GM12878 (cell line): ENCODE data around the gene PPOX. TPM values are rescaled to one million over a fixed set of nuclear protein-coding genes. Genes with fewer than 3 reads are reported as not detected.

Experiments used
- CEBPB ChIP-seq, 2 experiments: fragments of 150-350 bp in 1 of 2; IDR thresholded peaks; 2 replicates each; pipeline ENCODE4 v1.6.1; 2012 to 2014; ENCODE audit warnings: low read depth in 2 of 2, low read length in 2 of 2, borderline replicate concordance in 1 of 2, inconsistent platforms in 1 of 2
- CUX1 ChIP-seq: IDR thresholded peaks from 2 replicates; pipeline ENCODE4 v1.6.1; 2012; ENCODE audit warnings: improper control_type of control experiment, low read depth, low read length; ENCODE audit not compliant: insufficient replicate concordance
- E2F4 ChIP-seq: IDR thresholded peaks from 2 replicates; pipeline ENCODE4 v1.6.1; 2012; ENCODE audit warnings: low read depth, low read length, improper control_type of control experiment
- EP300 ChIP-seq, 2 experiments: fragments of 150-350 bp in 1 of 2; IDR thresholded peaks; 2 replicates each; pipeline ENCODE4 v1.6.1; 2011 to 2012; ENCODE audit warnings: low read depth in 2 of 2, low read length in 2 of 2, borderline replicate concordance in 1 of 2, improper control_type of control experiment in 1 of 2, inconsistent platforms in 1 of 2; ENCODE audit not compliant: control insufficient read depth in 1 of 2
- ETV6 ChIP-seq, 2 experiments: fragments of 450-650 bp in 1 of 2; IDR thresholded peaks in 1 of 2; conservative IDR thresholded peaks in 1 of 2; 2 replicates each; pipeline ENCODE4 v1.6.1; 2014; ENCODE audit warnings: antibody characterized with exemption in 1 of 2, borderline replicate concordance in 1 of 2, low read depth in 1 of 2, mild to moderate bottlenecking in 1 of 2, moderate library complexity in 1 of 2
- FOXK2 ChIP-seq: fragments of 450-650 bp; IDR thresholded peaks from 2 replicates; pipeline ENCODE4 v1.6.1; 2017; ENCODE audit warnings: mild to moderate bottlenecking, moderate library complexity
- HDAC6 ChIP-seq: fragments of 200-600 bp; sonication (generic); IDR thresholded peaks from one replicate; pipeline ENCODE4 v1.8.0; 2017; ENCODE audit warnings: antibody characterized with exemption; ENCODE audit not compliant: unreplicated experiment
- IRF4 ChIP-seq: IDR thresholded peaks from 2 replicates; pipeline ENCODE4 v1.6.1; 2011; ENCODE audit warnings: low read depth, low read length
- IRF5 ChIP-seq: fragments of 450-650 bp; IDR thresholded peaks from 2 replicates; pipeline ENCODE4 v1.6.1; 2017; ENCODE audit warnings: borderline replicate concordance
- JUND ChIP-seq: IDR thresholded peaks from 2 replicates; pipeline ENCODE4 v1.6.1; 2012; ENCODE audit warnings: low read depth, mild to moderate bottlenecking, low read length, improper control_type of control experiment, moderate library complexity
- NFXL1 ChIP-seq: fragments of 450-650 bp; IDR thresholded peaks from 2 replicates; pipeline ENCODE4 v1.6.1; 2017; ENCODE audit warnings: antibody characterized with exemption, mild to moderate bottlenecking, borderline replicate concordance
- NR2C2 ChIP-seq: IDR thresholded peaks from 2 replicates; pipeline ENCODE4 v1.6.1; 2011; ENCODE audit warnings: borderline replicate concordance, low read depth; ENCODE audit not compliant: control insufficient read depth, insufficient read length
- POLR2AphosphoS5 ChIP-seq: IDR thresholded peaks from 2 replicates; pipeline ENCODE4 v1.6.1; 2011; ENCODE audit warnings: mild to moderate bottlenecking, low read length, inconsistent platforms
- RAD51 ChIP-seq: fragments of 450-650 bp; IDR thresholded peaks from 2 replicates; pipeline ENCODE4 v1.6.1; 2016; ENCODE audit warnings: moderate library complexity, mild to moderate bottlenecking, inconsistent platforms
- RFX5 ChIP-seq: IDR thresholded peaks from 2 replicates; pipeline ENCODE4 v1.6.1; 2011; ENCODE audit warnings: low read depth, low read length, improper control_type of control experiment
- SMAD1 ChIP-seq: fragments of 450-650 bp; IDR thresholded peaks from 2 replicates; pipeline ENCODE4 v1.6.1; 2018; ENCODE audit warnings: mild to moderate bottlenecking, low read depth; ENCODE audit not compliant: partially characterized antibody
- SMC3 ChIP-seq: IDR thresholded peaks from 2 replicates; pipeline ENCODE4 v1.6.1; 2011; ENCODE audit warnings: low read length, improper control_type of control experiment, borderline replicate concordance
- SREBF2 ChIP-seq: IDR thresholded peaks from 2 replicates; pipeline ENCODE4 v1.6.1; 2012; ENCODE audit warnings: mild to moderate bottlenecking, low read length
- USF1 ChIP-seq: IDR thresholded peaks from 2 replicates; pipeline ENCODE4 v1.6.1; 2011; ENCODE audit warnings: borderline replicate concordance, low read depth, mild to moderate bottlenecking, moderate library complexity, mixed read lengths, low read length; ENCODE audit not compliant: insufficient read depth; ENCODE audit errors: extremely low read length
- ZNF384 ChIP-seq: IDR thresholded peaks from 2 replicates; pipeline ENCODE4 v1.6.1; 2012; ENCODE audit warnings: low read depth, mild to moderate bottlenecking, low read length, improper control_type of control experiment, borderline replicate concordance
- polyA plus RNA-seq, 11 experiments: library from polyadenylated mRNA; depleted of rRNA in 4 of 11; unstranded in 6 of 11; stranded (reverse) in 5 of 11; fragments of >200 nt; fragmentation: Nextera tagmentation in 4 of 11; fragmentation: Illumina TruSeq in 1 of 11; extraction: Ambion mirVana in 4 of 11; extraction: Trizol in 1 of 11; gene quantifications; 1 replicate in 1 of 11; 2 replicates in 10 of 11; pipeline versions ENCODE4 v1.2.1 to v1.2.3, GENCODE V29; 2011 to 2016; ENCODE audit warnings: inconsistent platforms in 2 of 11, missing spikeins in 2 of 11, low read depth in 1 of 11
- total RNA-seq, 4 experiments: library from RNA; depleted of rRNA in 3 of 4; stranded (reverse); fragments of >200 nt in 3 of 4; fragmentation: Illumina TruSeq in 1 of 4; extraction: Trizol in 1 of 4; gene quantifications; 2 replicates each; pipeline versions ENCODE4 v1.2.1 to v1.2.3, GENCODE V29; 2013 to 2021

PPOX gene
- total and polyA plus RNA-seq, 10 of the 15 experiments (the other 5 are each of a cell fraction or from before 2014, with no cell fraction given), result 8.9 to 31.5 (median 20.3) TPM

GRCh38 chr1:161177112-161177935 lies 11.1 kb downstream of the PPOX start, which contains the start of gene B4GALT3 (continued):
- TF ChIP-seq CUX1 (no peak), HDAC6 (no peak), USF1 (peak; percentile 15), NR2C2 (no peak), SMC3 (no peak), NFXL1 (no peak), RFX5 (no peak), CEBPB (IDR thresholded peaks at IDR 0.05; ENCODE audit: borderline replicate concordance in 1 of 2, low read depth in 2 of 2, low read length in 2 of 2) (no peak), SREBF2 (no peak), SMAD1 (no peak), ETV6 (conservative IDR thresholded peaks at IDR 0.05 in 1 of 2, IDR thresholded peaks at IDR 0.05 in 1 of 2; ENCODE audit: borderline replicate concordance in 1 of 2, low read depth in 1 of 2) (no peak), FOXK2 (no peak), JUND (no peak), IRF5 (no peak), POLR2AphosphoS5 (peak; percentile 95), RAD51 (no peak), IRF4 (0 out of 2 replicates have a peak, but pooled peaks have one; percentile 16), ZNF384 (no peak), EP300 (IDR thresholded peaks at IDR 0.05; ENCODE audit: borderline replicate concordance in 1 of 2, control insufficient read depth in 1 of 2, low read depth in 2 of 2, low read length in 2 of 2) (no peak), E2F4 (no peak)
